NCI-H1105 (cell line): ENCODE data around the gene BEND7.

ENCODE experiments used
- DNase-seq: peaks from one replicate; lab custom pipeline; 2025; lab: John Stamatoyannopoulos, UW

The BEND7 gene

GRCh38 chr10:13521026-13521425 is 7.8 kb downstream of the BEND7 start:
- DNase-seq, result no peak

GRCh38 chr10:13520194-13520593 is 8.6 kb downstream of the BEND7 start:
- no peak for DNase-seq

GRCh38 chr10:13518076-13518692 is 10.6 kb downstream of the BEND7 start:
- no peak for DNase-seq

- DNase-seq, result no peak
These were observed 11.1 kb downstream of the BEND7 start for GRCh38 chr10:13517675-13518074.

GRCh38 chr10:13516176-13516575 is 12.6 kb downstream of the BEND7 start:
- DNase-seq, result no peak

GRCh38 chr10:13515467-13515866 is 13.3 kb downstream of the BEND7 start:
- no peak for DNase-seq

- DNase-seq, result no peak
These were observed 14.5 kb downstream of the BEND7 start for GRCh38 chr10:13514296-13514695.

GRCh38 chr10:13512564-13512963 is 16.2 kb downstream of the BEND7 start:
- DNase-seq, result no peak

- no peak for DNase-seq
These were observed 17.4 kb downstream of the BEND7 start for GRCh38 chr10:13511409-13511808.

- DNase-seq, result no peak
These were observed 23.6 kb downstream of the BEND7 start for GRCh38 chr10:13505052-13505680.

- no peak for DNase-seq
These were observed 24.9 kb downstream of the BEND7 start for GRCh38 chr10:13503745-13504463.

GRCh38 chr10:13502380-13502779 is 26.4 kb downstream of the BEND7 start:
- DNase-seq, result no peak

GRCh38 chr10:13500201-13500600 is 28.6 kb downstream of the BEND7 start:
- no peak for DNase-seq

GRCh38 chr10:13499150-13499549 is 29.7 kb downstream of the BEND7 start:
- no peak for DNase-seq

GRCh38 chr10:13496931-13497330 is 31.9 kb downstream of the BEND7 start:
- DNase-seq, result no peak

- DNase-seq, result no peak
These were observed 32.6 kb downstream of the BEND7 start for GRCh38 chr10:13496164-13496563.

- DNase-seq, result no peak
These were observed 36.2 kb downstream of the BEND7 start for GRCh38 chr10:13492493-13493180.

- no peak for DNase-seq
These were observed 37.0 kb downstream of the BEND7 start for GRCh38 chr10:13491747-13492360.

- DNase-seq, result no peak
These were observed 38.3 kb downstream of the BEND7 start for GRCh38 chr10:13490503-13490902.

- no peak for DNase-seq
These were observed 39.7 kb downstream of the BEND7 start for GRCh38 chr10:13489035-13489599.

GRCh38 chr10:13485623-13486022 is 43.2 kb downstream of the BEND7 start:
- no peak for DNase-seq

GRCh38 chr10:13483951-13484350 is 44.9 kb downstream of the BEND7 start:
- no peak for DNase-seq
